HG03095 (cell line): Measurements from ENCODE around the gene ANKRD61.
A peak's percentile ranks its signal among the peaks of the same experiment; 100 is the strongest.
"Not testable (repeated sequence)": the region's sequence is repeated elsewhere in the genome, so short reads cannot be mapped to it uniquely, and the experiment has no call there.

Experiments used
- ATAC-seq: cut with Tn5 transposase; IDR thresholded peaks from one replicate; pipeline ENCODE4 v1.9.1; 2021; ENCODE audit warnings: moderate library complexity; ENCODE audit not compliant: unreplicated experiment

The ANKRD61 gene

DNA sequence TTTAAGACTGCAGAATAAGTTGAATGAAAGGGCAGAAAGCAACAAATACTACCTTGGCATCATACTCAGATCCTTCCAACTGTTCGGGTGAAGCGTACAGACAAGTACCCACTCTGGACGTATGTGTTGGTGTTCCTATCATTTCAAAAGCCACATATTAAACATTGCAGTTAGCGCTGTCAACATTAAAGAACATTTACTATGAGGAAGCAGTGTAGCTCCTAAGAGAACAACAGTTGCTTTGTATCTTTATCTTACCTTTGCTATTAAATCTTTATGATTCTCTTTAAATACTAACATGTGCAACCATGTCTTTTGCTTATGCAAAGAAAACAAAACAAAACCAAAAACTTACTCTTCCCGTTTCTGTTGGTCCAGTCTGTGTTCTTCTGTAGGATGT, 2.6 kb upstream of the ANKRD61 start:
- no peak for ATAC-seq

DNA sequence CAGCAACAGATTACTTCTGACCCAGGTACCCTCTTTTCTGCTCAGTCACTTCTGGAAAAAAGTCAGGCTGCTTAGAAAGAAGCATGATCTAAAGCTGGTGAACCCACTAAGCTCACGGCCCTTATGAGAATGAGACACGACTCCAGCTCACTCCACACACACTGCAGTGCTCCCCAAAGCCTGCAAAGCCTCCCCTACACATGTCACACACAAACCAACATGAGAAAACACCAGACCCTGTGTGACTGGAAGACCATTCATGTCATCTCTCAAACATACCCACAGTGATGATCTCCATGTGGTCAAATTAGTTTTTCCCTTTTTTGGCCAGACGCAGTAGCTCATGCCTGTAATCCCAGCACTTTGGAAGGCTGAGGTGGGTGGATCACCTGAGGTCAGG, 391 bp downstream of the ANKRD61 start:
- ATAC-seq = no peak

DNA sequence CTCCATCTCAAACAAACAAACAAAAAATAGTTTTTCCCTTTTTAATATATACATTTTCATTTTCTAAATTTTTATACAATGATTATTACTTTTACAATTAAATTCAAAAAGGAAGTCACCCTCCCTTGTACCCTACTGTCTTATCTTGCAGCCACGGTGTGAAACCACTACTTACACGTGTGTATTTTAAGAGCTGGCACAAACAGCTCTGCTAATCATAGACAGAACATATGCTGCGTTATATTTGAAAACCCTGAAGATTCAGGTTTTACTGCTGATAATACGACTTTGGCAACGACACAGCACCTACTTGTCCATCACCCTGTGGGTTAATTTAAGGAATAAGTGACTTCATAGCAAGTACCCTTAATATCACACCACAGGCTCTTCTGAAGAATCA, 991 bp downstream of the ANKRD61 start:
- ATAC-seq = no peak

DNA sequence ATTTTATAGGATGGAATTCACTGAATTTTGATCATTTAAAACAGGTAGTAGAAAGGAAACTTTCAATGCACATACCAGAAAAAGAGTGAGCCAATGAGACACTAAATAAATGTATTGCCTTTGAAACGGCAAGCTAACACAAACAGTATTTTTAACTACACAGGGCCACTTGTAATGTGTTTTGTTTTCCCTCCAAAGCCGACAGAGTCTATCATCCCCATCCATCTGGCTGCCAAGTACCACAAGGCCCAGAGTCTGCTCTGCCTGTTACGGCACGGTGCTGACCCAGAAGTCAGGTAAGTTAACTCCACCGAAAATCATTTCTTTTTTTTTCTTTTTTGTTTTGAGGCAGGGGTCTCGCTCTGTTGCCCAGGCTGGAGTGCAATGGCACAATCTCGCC, 1.5 kb downstream of the ANKRD61 start:
- no peak for ATAC-seq

DNA sequence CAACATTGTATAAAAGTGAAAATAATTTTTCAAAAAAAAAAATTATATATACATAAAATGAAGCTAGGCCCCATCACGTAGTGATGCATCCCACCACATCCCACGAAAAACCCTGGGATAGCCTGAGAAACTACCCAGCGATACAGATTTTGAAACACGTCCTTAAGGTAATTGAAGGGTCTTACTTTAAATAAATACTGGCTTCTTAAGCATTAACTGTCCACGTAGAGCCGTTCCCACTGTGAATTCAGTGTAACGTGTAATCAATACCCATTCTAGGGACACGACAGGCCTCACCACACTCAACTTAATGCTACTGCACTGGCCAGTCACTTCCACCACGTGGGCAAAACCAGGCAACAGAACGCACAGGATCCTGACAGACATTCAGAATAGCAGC, 4.0 kb downstream of the ANKRD61 start:
- no peak for ATAC-seq

DNA sequence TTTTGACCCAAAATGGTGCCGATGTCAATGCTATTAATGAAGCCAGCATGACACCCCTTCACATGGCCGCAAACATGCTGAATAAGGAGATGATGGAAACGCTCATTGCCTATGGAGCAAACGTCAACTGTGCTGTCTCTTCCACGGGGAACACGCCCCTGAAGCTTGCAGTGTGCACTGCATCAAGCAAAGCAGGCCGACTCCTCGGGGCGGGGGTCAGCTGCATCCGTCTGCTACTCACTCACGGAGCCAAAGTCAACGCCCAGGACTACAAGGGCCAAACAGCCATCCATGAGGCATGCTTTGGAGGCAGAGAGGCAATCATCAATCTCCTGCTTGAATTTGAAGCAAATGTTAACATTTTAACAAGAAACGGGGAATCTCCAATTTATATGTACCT, 4.5 kb downstream of the ANKRD61 start:
- no peak for ATAC-seq

DNA sequence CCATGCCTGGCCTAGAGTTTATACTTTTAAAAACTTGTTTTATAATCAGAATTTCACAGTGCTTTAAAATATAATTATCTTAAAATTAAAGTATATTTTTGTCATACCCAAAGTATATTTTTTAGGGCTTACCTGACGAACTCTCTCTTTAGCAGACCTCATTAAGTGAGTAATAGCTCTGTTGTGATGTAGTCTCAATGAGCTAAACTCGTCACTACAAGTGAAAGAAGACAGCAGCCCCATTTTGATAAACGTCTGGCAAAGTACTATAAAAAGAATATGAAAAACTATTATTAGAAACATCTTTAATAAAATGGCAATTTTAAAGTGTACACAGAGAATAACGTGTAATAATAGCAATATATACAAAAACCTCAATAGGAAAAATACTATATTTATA, 18.6 kb downstream of the ANKRD61 start:
- no peak for ATAC-seq

DNA sequence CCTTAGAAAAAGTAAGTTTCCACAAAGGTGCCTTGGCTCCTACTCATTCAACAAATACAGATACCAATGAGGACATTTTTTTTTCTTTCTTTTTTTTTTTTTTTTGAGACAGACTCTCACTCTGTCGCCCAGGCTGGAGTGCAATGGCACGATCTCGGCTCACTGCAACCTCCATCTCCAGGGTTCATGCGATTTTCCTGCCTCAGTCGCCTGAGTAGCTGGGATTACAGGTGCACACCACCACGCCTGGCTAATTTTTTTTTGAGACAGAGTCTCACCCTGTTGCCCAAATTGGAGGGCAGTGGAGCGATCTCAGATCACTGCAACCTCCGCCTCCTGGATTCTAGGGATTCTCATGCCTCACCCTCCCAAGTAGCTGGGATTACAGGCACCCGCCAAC, 20.0 kb downstream of the ANKRD61 start:
- not testable (repeated sequence) for ATAC-seq

DNA sequence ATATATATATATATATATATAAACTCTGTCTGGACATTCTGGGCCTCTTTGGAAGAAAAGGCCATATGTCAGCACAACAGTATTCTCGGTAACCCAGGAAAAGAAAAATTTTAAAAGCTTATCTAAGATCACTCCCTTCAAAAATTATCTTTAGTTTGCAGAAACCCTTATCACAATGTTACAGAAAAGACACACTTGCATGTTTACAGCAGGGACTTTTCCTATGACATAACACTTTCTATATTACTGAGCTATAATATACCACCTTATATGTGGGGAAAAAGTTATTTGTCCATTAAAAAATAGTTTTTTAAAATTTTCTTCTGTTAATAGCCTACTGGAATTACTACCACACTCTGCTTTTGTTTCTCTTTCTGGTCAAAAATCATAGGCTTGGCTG, 25.4 kb downstream of the ANKRD61 start:
- no peak for ATAC-seq

DNA sequence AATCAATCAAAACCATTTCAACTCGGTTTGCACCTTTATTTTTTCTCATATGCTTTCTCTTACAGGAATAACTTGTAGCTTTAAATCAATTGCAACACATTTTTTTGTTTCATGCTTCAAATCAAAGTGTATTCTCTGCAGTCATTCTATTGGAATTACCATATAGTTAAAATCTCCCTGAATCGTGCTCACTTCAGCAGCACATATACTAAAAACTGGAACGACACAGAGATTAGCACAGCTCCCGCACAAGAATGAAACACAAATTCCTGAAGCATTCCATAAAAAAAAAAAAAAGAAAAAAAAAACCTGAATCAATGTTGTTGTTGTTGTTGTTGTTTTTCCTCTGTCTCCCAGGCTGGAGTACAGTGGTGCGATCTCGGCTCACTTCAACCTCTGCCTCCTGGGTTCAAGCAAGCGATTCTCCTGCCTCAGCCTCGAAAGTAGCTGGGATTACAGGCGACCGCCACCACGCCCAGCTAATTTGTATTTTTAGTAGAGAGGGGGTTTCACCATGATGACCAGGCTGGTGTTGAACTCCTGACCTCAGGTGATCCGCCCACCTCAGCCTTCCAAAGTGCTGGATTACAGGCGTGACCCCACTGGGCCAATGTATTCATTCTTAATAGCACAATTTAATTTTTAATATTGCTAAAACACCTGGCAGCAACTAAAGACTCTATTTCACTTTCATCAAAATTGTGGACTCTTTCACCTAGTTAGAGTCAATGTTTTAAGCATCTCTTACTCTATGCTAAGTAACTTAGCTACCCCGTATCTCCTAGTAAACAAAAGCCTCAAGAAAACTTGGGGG, 26.3 kb downstream of the ANKRD61 start:
- no peak for ATAC-seq

DNA sequence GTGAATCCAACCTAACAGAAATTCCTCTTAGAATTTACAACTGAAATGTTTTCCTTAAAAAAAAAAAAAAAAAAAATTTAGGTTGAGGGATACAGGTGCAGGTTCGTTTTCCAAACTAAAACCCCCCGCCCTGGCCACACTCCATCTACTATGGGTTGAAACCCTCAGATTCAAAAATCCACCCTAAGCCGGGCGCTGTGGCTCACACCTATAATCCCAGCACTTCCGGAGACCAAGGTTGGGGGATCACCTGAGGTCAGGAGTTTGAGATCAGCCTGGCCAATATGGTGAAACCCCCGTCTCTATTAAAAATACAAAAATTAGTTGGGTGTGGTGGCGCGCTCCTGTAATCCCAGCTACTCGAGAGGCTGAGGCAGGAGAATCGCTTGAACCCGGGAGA, 28.8 kb downstream of the ANKRD61 start:
- not testable (repeated sequence) for ATAC-seq

DNA sequence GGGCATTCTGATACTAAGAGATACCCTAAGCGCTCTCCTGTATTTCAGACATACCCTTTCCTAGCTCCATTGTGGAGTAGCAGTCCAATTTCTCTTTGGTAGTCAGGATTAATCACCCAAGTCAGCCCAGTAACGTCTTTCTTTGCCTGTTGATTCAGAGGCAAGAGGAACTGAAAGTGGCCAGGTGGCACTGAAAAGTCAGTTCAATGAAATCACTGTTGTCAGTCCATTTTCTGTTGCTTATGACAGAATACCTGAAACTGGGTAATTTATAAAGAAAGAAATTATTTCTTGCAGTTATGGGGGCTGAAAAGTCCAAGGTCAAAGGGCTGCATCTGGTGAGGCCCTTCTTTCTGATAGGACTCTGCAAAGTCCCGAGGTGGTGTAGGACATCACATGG, 40.2 kb downstream of the ANKRD61 start:
- ATAC-seq = peak; percentile 82

DNA sequence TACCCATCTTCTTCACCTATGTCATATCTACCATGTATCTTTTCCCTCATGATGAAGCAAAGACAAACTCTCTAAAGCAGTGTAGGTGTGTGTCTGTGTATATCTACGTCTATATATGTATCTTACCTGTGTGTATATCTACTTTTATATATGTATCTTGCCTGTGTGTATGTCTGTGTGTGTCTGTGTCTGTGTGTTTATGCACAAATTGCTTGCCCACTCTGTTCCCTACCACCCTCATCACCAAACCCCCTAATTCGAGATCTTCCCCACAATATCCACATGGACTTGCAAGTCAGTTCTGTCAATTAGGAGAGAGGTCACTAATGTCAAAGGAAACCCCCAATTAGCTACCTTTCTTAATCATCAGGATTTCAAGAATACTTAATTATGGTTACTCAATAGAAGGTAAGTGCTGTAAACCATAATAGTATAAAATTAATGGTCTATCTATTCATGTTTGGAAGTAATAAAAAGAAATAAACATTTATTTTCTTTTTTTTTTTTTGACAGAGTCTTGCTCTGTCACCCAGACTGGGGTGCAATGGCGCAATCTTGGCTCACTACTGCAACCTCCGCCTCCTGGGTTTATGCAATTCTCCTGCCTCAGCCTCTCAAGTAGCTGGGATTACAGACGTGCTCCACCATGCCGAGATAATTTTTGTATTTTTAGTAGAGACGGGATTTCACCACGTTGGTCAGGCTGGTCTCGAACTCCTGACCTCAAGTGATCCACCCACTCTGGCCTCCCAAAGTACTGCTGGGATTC, 43.6 kb downstream of the ANKRD61 start:
- ATAC-seq = no peak

DNA sequence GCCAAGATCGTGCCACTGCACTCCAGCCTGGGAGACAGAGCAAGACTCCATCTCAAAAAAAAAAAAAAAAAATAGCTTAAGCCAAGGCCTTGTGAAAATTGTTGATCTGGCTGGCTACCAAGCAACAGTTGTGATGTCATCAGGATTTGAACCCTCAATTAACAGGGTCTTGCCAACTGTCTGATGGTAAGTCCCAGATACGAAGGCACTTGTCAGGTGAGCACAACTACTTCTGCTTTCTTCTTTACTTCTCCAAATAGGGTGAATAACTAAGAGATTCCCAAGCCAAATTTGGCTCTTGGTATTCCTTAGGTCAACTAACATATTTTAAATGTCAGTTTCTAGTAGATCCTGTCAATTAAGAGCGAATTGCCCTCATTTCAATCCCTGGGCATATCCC, 47.4 kb downstream of the ANKRD61 start:
- no peak for ATAC-seq

DNA sequence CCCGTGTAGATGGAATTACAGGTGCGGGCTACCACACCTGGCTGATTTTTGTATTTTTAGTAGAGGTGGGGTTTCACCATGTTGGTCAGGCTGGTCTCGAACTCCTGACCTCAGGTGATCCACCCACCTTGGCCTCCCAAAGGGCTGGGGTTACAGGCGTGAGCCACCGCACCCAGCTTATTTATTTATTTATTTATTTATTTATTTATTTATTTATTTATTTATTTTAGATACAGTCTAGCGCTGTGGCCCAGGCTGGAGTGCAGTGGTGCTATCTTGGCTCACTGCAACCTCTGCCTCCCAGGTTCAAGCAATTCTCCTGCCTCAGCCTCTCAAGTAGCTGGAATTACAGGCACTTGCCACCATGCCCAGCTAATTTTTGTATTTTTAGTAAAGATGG, 51.9 kb downstream of the ANKRD61 start:
- ATAC-seq = not testable (repeated sequence)
